RWPE2 (cell line): ENCODE measurements around the gene FAM78B.

ENCODE experiments used
- ATAC-seq: fragments of 200-7000 bp; cut with Tn5 transposase; 3 replicates; pipeline ENCODE4 v1.9.1; 2021; ENCODE audit warnings: low read depth
- DNase-seq: peaks from one replicate; pipeline ENCODE4 v3.0.0-alpha.2; 2020; ENCODE audit warnings: low spot score
- H3K27ac ChIP-seq: fragments of 450-650 bp; 2 replicates; pipeline ENCODE4 v1.5.1; 2017; ENCODE audit warnings: mild to moderate bottlenecking; ENCODE audit not compliant: poor library complexity, severe bottlenecking
- H3K27me3 ChIP-seq: fragments of 250-450 bp; sonication (Bioruptor Pico); 2 replicates; pipeline ENCODE4 v1.5.1; 2021; ENCODE audit warnings: mild to moderate bottlenecking, moderate library complexity; ENCODE audit not compliant: insufficient read depth, poor library complexity, severe bottlenecking
- H3K36me3 ChIP-seq: fragments of 250-450 bp; sonication (Bioruptor Pico); 2 replicates; pipeline ENCODE4 v1.5.1; 2020; ENCODE audit warnings: low read depth, mild to moderate bottlenecking, moderate library complexity
- H3K4me1 ChIP-seq: fragments of 250-450 bp; sonication (Bioruptor Pico); 2 replicates; pipeline ENCODE4 v1.5.1; 2021; ENCODE audit warnings: mild to moderate bottlenecking, moderate library complexity; ENCODE audit not compliant: insufficient read depth, poor library complexity, severe bottlenecking
- H3K4me3 ChIP-seq: fragments of 250-450 bp; sonication (Bioruptor Pico); 2 replicates; pipeline ENCODE4 v1.5.1; 2021; ENCODE audit warnings: mild to moderate bottlenecking, moderate library complexity; ENCODE audit not compliant: severe bottlenecking
- H3K9me3 ChIP-seq: fragments of 250-450 bp; sonication (Bioruptor Pico); 2 replicates; pipeline ENCODE4 v1.5.1; 2021; ENCODE audit warnings: mild to moderate bottlenecking, moderate library complexity; ENCODE audit not compliant: severe bottlenecking
- CTCF ChIP-seq: fragments of 450-650 bp; IDR thresholded peaks from one replicate; pipeline ENCODE4 v1.5.1; 2017; ENCODE audit warnings: mild to moderate bottlenecking, moderate library complexity; ENCODE audit not compliant: poor library complexity, severe bottlenecking

The FAM78B gene

GRCh38 chr1:166083887-166084286 lies 82.9 kb downstream of the FAM78B start:
- DNase-seq (no peak), ATAC-seq (no peak)
- no peak overlapping the region for H3K27ac ChIP-seq
- no peaks in the 10 kb centered on the region for H3K4me1 ChIP-seq
- TF ChIP-seq CTCF = no peak
- H3K9me3 ChIP-seq = no peaks in the 10 kb centered on the region
- no peaks in the 10 kb centered on the region for H3K27me3 ChIP-seq
- H3K36me3 ChIP-seq = no peaks in the 10 kb centered on the region
- H3K4me3 ChIP-seq = no peak overlapping the region

DNA sequence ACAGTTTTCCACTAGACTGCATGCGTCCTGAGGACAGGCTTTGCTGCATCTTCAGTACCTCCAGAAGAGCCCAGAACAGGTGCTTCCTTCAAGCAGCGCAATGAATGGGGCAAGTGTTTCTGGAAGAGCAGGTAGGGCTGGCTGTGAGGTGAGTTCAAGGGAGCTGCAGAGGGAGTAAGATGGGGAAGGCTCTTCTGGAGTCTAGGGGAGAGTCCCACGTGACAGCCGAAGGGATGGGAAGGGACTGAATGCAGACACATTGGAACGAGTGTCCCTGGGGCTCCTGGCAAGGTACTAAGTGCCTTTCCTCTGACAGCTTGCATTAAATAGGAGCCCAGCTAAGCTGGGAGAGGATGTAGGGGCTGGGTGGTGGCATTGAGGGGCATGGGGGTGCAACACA lies 84.2 kb downstream of the FAM78B start:
- ATAC-seq (no peak), DNase-seq (no peak)
- H3K27ac ChIP-seq = no peak overlapping the region
- H3K9me3 ChIP-seq = no peaks in the 10 kb centered on the region
- no peak for TF ChIP-seq CTCF
- no peaks in the 10 kb centered on the region for H3K27me3 ChIP-seq
- H3K36me3 ChIP-seq = no peaks in the 10 kb centered on the region
- H3K4me3 ChIP-seq = no peak overlapping the region
- H3K4me1 ChIP-seq = no peaks in the 10 kb centered on the region

DNA sequence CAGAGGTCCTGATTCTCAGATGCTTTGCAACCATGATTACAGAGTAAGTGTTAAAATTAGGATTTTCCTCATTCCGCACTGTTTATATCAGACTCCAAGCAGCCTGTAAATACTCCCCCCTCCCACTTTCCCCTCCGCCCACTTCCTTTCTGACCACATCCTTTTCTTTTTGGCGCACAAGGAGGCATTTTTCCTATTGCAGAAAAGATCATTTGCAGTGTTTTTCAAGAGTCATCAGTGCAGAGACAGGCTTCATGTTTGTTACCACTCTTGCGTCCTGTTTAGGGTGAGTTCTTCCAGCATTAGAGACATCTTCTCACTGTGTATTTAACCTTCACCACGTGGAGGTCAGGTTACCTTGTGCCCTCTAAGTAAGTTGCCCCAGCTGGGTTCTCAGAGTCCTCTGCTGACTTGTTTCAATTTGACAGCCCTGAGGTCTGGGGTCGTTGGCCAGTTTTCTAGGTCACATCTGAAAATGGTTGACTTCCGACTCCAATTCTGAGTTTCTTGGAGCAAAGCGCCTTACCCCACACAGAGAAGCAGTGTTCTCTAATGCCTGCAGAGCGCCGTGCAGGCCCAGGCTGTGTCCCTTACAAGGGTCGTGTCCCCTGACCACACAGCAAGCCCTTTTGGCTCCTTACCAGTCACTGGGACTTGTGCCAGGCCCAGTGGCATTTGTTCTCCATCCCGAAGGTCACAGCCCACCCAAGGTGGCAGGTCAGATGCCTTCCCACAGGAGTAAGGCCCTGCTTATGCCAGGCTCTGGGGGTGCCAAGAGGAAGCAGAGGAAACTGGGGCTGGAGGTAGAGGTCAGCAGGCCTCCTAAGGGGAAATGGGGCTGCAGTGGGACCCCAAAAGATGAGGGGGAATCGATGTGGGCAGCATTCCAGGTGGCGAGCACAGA lies 85.6 kb downstream of the FAM78B start:
- H3K27ac ChIP-seq = no peak overlapping the region
- no peak for DNase-seq

DNA sequence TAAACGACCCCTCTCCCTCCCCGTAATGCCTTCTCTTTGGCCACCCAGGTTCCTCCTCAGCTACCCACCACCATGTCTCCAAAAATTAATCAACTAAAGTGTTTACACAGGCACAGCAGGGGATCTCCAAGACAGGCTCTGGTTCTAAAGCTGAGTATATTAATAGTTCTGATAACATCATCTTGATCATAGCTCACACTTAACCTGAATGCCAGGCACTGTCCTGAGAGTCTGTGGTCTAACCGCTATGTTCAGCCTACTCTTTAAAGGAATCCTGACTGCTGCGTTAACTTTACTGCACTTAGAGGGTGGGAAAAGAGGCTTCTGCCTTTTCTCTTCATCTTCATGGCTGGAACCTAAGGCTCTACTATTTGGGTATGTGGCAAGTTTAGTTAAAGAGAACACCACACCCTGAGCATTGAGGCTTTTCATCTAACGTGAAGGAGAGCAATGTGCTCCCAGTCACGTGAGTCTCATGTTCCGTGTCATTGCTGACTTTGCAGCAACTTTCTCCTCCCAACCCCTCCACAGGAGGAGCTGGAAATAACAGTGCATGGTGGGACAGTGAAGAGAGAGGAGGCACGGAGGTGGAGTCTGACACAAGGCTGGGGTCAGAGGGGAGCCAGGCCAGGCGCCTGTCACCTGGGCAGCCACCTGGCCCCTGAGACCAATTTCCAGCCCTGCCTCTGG lies 86.4 kb downstream of the FAM78B start:
- TF ChIP-seq CTCF = no peak
- ATAC-seq = no peak

More for the DNA sequence above, 85.6 kb downstream of the FAM78B start:
- Histone ChIP-seq H3K9me3 (no peaks in the 10 kb centered on the region), H3K36me3 (no peaks in the 10 kb centered on the region), H3K27me3 (no peaks in the 10 kb centered on the region), H3K4me1 (no peaks in the 10 kb centered on the region), H3K4me3 (no peak overlapping the region)
- TF ChIP-seq CTCF = no peak
- ATAC-seq = no peak

More for the DNA sequence above, 86.4 kb downstream of the FAM78B start:
- Histone ChIP-seq H3K4me3 (no peak overlapping the region), H3K27ac (no peak overlapping the region), H3K9me3 (no peaks in the 10 kb centered on the region), H3K36me3 (no peaks in the 10 kb centered on the region), H3K4me1 (no peaks in the 10 kb centered on the region), H3K27me3 (no peaks in the 10 kb centered on the region)
- DNase-seq = no peak
